Endothelial cell (in vitro differentiated cells): ENCODE measurements around the gene PAQR9. TPM values are rescaled to one million over a fixed set of nuclear protein-coding genes. Genes with fewer than 3 reads are reported as not detected.
"Not testable (repeated sequence)": the region's sequence is repeated elsewhere in the genome, so short reads cannot be mapped to it uniquely, and the experiment has no call there.

Source experiments
- DNase-seq: peaks from one replicate; pipeline ENCODE4 v3.0.0; 2021; ENCODE audit warnings: low spot score
- H3K27ac Mint-ChIP-seq: one replicate; pipeline ENCODE4 v1.8.0; 2021; ENCODE audit warnings: mixed read lengths, inconsistent platforms; ENCODE audit not compliant: unreplicated experiment
- H3K27me3 Mint-ChIP-seq: one replicate; pipeline ENCODE4 v1.8.0; 2021; ENCODE audit warnings: mild to moderate bottlenecking, moderate library complexity, mixed read lengths, inconsistent platforms; ENCODE audit not compliant: unreplicated experiment
- H3K36me3 Mint-ChIP-seq: one replicate; pipeline ENCODE4 v1.8.0; 2021; ENCODE audit warnings: mild to moderate bottlenecking, low read depth, mixed read lengths, inconsistent platforms; ENCODE audit not compliant: unreplicated experiment
- H3K4me1 Mint-ChIP-seq: one replicate; pipeline ENCODE4 v1.8.0; 2021; ENCODE audit warnings: mild to moderate bottlenecking, mixed read lengths, inconsistent platforms; ENCODE audit not compliant: unreplicated experiment
- H3K4me3 Mint-ChIP-seq: one replicate; pipeline ENCODE4 v1.8.0; 2021; ENCODE audit warnings: mild to moderate bottlenecking, mixed read lengths, inconsistent platforms; ENCODE audit not compliant: unreplicated experiment
- H3K9me3 Mint-ChIP-seq: one replicate; pipeline ENCODE4 v1.8.0; 2021; ENCODE audit warnings: mixed read lengths, inconsistent platforms; ENCODE audit not compliant: unreplicated experiment
- total RNA-seq: library from RNA; stranded (reverse); fragmentation: NEBNext Ultra II Directional; extraction: Animal tissue kit (Norgen Biotek cat#: 25700); gene quantifications from one replicate; pipeline ENCODE4 v1.2.1, GENCODE V29; 2021; ENCODE audit not compliant: unreplicated experiment
- TF ChIP-seq, protein P1 (sequence below): fragments of 200-600 bp; sonication (generic); IDR thresholded peaks from one replicate; pipeline ENCODE4 v1.5.0; 2021; ENCODE audit warnings: antibody characterized with exemption; ENCODE audit not compliant: unreplicated experiment

Gene PAQR9
- total RNA-seq, 1 donor from 2014 or later: not detected

DNA sequence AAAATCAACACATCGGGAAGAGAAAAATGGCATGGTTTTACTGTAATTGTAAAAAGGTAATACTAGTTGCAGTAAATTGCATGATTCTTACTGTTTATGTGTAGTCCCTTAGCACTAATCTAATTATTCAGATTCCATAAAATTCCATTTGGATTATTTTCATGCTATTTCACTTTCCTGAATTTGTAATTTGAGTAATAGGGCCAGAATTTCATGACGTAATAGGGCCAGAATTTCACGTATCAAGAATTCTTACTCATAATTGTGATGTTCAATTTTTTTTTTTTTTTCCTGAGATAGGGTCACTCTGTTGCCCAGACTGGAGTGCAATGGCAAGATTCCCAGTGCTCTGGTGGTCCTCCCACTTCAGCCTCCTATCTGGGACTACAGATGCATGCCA, 35.0 kb upstream of the PAQR9 start:
- H3K4me1 Mint-ChIP-seq: peaks cover 22% of the 10 kb centered on the region
- H3K27ac Mint-ChIP-seq: no peak overlapping the region
- H3K9me3 Mint-ChIP-seq: no peaks in the 10 kb centered on the region
- H3K4me3 Mint-ChIP-seq: no peak overlapping the region
- peaks cover 7% of the 10 kb centered on the region for H3K27me3 Mint-ChIP-seq
- peaks cover 6% of the 10 kb centered on the region for H3K36me3 Mint-ChIP-seq
- TF ChIP-seq, protein P1, sequence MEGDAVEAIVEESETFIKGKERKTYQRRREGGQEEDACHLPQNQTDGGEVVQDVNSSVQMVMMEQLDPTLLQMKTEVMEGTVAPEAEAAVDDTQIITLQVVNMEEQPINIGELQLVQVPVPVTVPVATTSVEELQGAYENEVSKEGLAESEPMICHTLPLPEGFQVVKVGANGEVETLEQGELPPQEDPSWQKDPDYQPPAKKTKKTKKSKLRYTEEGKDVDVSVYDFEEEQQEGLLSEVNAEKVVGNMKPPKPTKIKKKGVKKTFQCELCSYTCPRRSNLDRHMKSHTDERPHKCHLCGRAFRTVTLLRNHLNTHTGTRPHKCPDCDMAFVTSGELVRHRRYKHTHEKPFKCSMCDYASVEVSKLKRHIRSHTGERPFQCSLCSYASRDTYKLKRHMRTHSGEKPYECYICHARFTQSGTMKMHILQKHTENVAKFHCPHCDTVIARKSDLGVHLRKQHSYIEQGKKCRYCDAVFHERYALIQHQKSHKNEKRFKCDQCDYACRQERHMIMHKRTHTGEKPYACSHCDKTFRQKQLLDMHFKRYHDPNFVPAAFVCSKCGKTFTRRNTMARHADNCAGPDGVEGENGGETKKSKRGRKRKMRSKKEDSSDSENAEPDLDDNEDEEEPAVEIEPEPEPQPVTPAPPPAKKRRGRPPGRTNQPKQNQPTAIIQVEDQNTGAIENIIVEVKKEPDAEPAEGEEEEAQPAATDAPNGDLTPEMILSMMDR: no peak
- no peak for DNase-seq

DNA sequence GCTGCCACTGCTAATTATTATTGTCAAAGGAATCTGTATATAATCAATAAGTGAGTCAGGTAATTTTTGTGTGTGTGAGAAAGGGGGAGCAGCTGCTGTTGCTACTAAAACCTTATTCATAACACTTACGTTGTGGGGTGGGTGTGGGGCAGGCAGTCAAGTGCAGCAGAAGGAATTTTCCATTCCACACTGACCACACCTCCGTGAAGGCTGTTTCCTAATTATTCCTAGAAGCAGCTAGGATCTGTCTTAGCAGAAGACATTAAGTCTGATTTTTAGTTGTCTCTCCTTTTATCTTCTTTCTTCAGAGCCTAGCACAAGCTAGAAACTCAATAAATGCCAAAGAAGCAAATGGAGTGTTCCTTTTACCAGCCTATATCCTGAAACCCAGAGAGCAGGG, 33.9 kb upstream of the PAQR9 start:
- H3K27me3 Mint-ChIP-seq: peaks cover 7% of the 10 kb centered on the region
- H3K9me3 Mint-ChIP-seq: no peaks in the 10 kb centered on the region
- H3K4me1 Mint-ChIP-seq: peaks cover 18% of the 10 kb centered on the region
- no peak for DNase-seq
- H3K27ac Mint-ChIP-seq: no peak overlapping the region
- H3K4me3 Mint-ChIP-seq: no peak overlapping the region
- TF ChIP-seq, protein P1: no peak
- H3K36me3 Mint-ChIP-seq: peaks cover 3% of the 10 kb centered on the region

DNA sequence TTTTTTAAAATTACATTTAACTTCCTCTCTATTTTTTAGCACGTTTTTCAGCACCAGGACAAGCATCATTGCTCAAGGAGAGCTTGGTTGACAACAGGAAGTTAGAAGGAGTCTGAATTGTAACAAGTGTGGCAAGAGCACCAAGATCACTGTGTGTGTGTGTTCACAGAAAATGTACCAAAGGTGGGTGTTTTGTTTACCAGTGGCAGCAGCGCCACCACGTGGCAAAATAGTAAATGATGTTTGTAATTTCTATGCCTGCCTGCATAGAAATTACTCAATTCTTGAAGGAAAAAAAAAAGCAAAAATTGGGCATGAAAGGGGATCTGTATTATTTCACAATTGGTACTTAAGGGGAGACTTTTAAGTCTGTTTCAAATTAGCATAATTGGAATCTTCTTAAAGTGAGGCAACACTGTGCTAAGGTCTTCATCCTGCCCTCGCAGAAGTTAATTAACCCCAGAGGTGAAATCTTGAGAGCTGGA, 30.5 kb upstream of the PAQR9 start:
- Mint-ChIP-seq H3K27ac (no peak overlapping the region), H3K36me3 (no peaks in the 10 kb centered on the region), H3K9me3 (no peaks in the 10 kb centered on the region), H3K4me1 (no peaks in the 10 kb centered on the region), H3K4me3 (no peak overlapping the region), H3K27me3 (no peaks in the 10 kb centered on the region)
- TF ChIP-seq, protein P1: peak; percentile 87
- DNase-seq: peak; percentile 71

GRCh38 chr3:142992323-142992722, 28.8 kb upstream of the PAQR9 start:
- Mint-ChIP-seq H3K4me1 (no peaks in the 10 kb centered on the region), H3K27ac (no peak overlapping the region), H3K9me3 (no peaks in the 10 kb centered on the region), H3K27me3 (no peaks in the 10 kb centered on the region), H3K36me3 (no peaks in the 10 kb centered on the region), H3K4me3 (no peak overlapping the region)
- DNase-seq: no peak
- TF ChIP-seq, protein P1: no peak

DNA sequence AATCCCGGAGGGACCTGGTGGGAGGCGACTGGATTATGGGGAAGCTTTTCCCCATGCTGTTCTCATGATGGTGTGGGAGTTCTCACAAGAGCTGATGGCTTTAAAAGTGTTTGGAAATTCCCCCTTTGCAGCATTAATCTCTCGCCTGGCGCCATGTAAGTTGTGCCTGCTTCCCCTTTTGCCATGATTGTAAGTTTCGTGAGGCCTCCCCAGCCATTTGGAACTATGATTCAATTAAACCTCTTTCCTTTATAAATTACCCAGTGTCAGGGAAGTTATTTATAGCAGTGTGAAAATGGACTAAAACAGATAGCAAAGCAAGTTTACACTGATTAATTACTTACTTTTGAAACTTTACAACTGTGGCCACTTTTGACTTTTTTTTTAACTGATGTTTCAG, 27.2 kb upstream of the PAQR9 start:
- Mint-ChIP-seq H3K4me1 (no peaks in the 10 kb centered on the region), H3K36me3 (no peaks in the 10 kb centered on the region), H3K9me3 (no peaks in the 10 kb centered on the region), H3K27ac (no peak overlapping the region), H3K27me3 (no peaks in the 10 kb centered on the region), H3K4me3 (no peak overlapping the region)
- DNase-seq: no peak
- TF ChIP-seq, protein P1: no peak

GRCh38 chr3:142988826-142989225, 25.4 kb upstream of the PAQR9 start:
- not testable (repeated sequence) for H3K27me3 Mint-ChIP-seq, DNase-seq, H3K36me3 Mint-ChIP-seq, H3K4me1 Mint-ChIP-seq, H3K4me3 Mint-ChIP-seq, H3K27ac Mint-ChIP-seq, H3K9me3 Mint-ChIP-seq

DNA sequence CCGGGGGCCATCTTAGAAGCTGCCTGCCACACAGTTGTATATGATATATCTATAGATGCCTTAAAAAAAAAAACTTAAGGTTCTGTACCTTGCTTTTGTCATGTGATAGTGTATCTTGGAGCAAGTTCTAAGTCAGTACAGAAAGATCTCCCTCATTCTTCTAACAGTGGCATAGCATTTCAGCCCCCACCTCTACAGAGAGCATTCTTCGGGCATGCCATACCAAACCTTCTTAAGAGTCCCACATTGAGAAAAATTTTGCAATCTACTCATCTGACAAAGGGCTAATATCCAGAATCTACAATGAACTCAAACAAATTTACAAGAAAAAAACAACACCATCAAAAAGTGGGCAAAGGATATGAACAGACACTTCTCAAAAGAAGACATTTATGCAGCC, 24.7 kb upstream of the PAQR9 start:
- DNase-seq, H3K36me3 Mint-ChIP-seq, H3K9me3 Mint-ChIP-seq, H3K27me3 Mint-ChIP-seq, H3K27ac Mint-ChIP-seq, H3K4me1 Mint-ChIP-seq: not testable (repeated sequence)
- peak overlapping the region; percentile 52 for H3K4me3 Mint-ChIP-seq
